Stomach (tissue), 9 donors: ENCODE results near the gene TTC7B. TPM values are rescaled to one million over a fixed set of nuclear protein-coding genes. Genes with fewer than 3 reads are reported as not detected.
A peak's percentile ranks its signal among the peaks of the same experiment; 100 is the strongest.

Source experiments
- DNase-seq, 2 donors: peaks; one replicate each; pipeline versions ENCODE4 v3.0.0 to v3.0.0-alpha.2; 2013 to 2019
- H3K27ac ChIP-seq, 5 donors: fragments of 200-600 bp in 4 of 5; sonication (generic) in 4 of 5; one replicate each; pipeline ENCODE4 v1.5.1; 2013 to 2019; ENCODE audit warnings: mild to moderate bottlenecking in 1 of 5, moderate library complexity in 1 of 5
- H3K27me3 ChIP-seq, 3 donors: fragments of 200-600 bp; sonication (generic); one replicate each; pipeline ENCODE4 v1.5.1; 2017 to 2019; ENCODE audit warnings: mixed run types in 1 of 3
- H3K36me3 ChIP-seq, 4 donors: fragments of 200-600 bp; sonication (generic); 1 replicate in 3 of 4; 2 replicates in 1 of 4; pipeline ENCODE4 v1.5.1; 2016 to 2019
- H3K4me1 ChIP-seq, 4 donors: fragments of 200-600 bp; sonication (generic); one replicate each; pipeline ENCODE4 v1.5.1; 2016 to 2019
- H3K4me3 ChIP-seq, 4 donors: fragments of 200-600 bp; sonication (generic) in 3 of 4; one replicate each; pipeline ENCODE4 v1.5.1; 2016 to 2019; ENCODE audit warnings: mild to moderate bottlenecking in 1 of 4
- H3K9me3 ChIP-seq, 4 donors: fragments of 200-600 bp; sonication (generic); one replicate each; pipeline ENCODE4 v1.5.1; 2016 to 2019
- CTCF ChIP-seq, 7 experiments: fragments of 450-650 bp in 4 of 7; fragments of 200-600 bp in 3 of 7; sonication (generic) in 3 of 7; IDR thresholded peaks; one replicate each; pipeline ENCODE4 v1.5.1; 2016 to 2019; ENCODE audit warnings: antibody characterized with exemption in 7 of 7, control low read depth in 2 of 7, mild to moderate bottlenecking in 1 of 7
- EP300 ChIP-seq: sonication (generic); formaldehyde crosslinking; IDR thresholded peaks from one replicate; pipeline ENCODE4 v1.6.1; 2017; ENCODE audit warnings: antibody characterized with exemption
- POLR2A ChIP-seq, 4 donors: fragments of 450-650 bp; IDR thresholded peaks; one replicate each; pipeline ENCODE4 v1.6.1; 2016; ENCODE audit warnings: antibody characterized with exemption in 4 of 4, control low read depth in 2 of 4, mild to moderate bottlenecking in 1 of 4, moderate library complexity in 1 of 4
- POLR2AphosphoS5 ChIP-seq, 3 donors: sonication (generic); formaldehyde crosslinking; IDR thresholded peaks; one replicate each; pipeline ENCODE4 v1.6.1; 2016; ENCODE audit warnings: antibody characterized with exemption in 3 of 3
- WGBS, 5 donors: extraction: QIAGEN DNeasy Blood & Tissue Kit in 3 of 5; methylation state at CpG; one replicate each; pipeline versions ENCODE4 v1.1.5 to v1.1.7; 2013 to 2018; 5-methylcytosine and 5-hydroxymethylcytosine counted together
- intact Hi-C: fragments of 100-400 bp; cut with DNase I; formaldehyde crosslinking; loops from one replicate; pipeline ENCODE4 v1.15.1; 2023; ENCODE audit warnings: low total_unique reads
- polyA plus RNA-seq, 3 donors: library from polyadenylated mRNA; stranded (reverse); fragments of 200-250 nt; gene quantifications; one replicate each; pipeline ENCODE4 v1.2.3, GENCODE V29; 2013
- total RNA-seq, 5 donors: library from RNA; depleted of rRNA; stranded (reverse); fragments of >200 nt; gene quantifications; one replicate each; pipeline versions ENCODE4 v1.1.0 to v1.2.3, GENCODE V29; 2014 to 2016
- donor health status: healthy with polysubstance abuse.
- donor health status: Bipolar disorder and iron deficiency.
- donor health status: healthy.

TTC7B gene
- total and polyA plus RNA-seq, 8 donors = 6.8 to 110 (median 17.7) TPM

- Histone ChIP-seq H3K36me3 (no peaks in the 10 kb centered on the region), H3K4me3 (no peak overlapping the region), H3K4me1 (peaks cover 17 to 85% (median 50%) of the 10 kb centered on the region in 4 donors), H3K27ac (peak overlapping the region; percentile 34 to 82 (median 60)), H3K27me3 (no peaks in the 10 kb centered on the region), H3K9me3 (no peaks in the 10 kb centered on the region)
- intact Hi-C loops = no loop called here
- DNase-seq = peak in 1 of 2 donors; percentile 53
- no peak for TF ChIP-seq POLR2A (IDR thresholded peaks at IDR 0.05)
- no peak for TF ChIP-seq POLR2AphosphoS5 (IDR thresholded peaks at IDR 0.05)
- TF ChIP-seq CTCF (IDR thresholded peaks at IDR 0.05) = no peak
- TF ChIP-seq EP300 = no peak
- 65 to 78% (median 70%) methylated on average over 9 of the region's 9 CpGs for WGBS, 5 donors
Measured at GRCh38 chr14:90553921-90554336, 262.3 kb downstream of the TTC7B start.

- Histone ChIP-seq H3K4me1 (peaks cover 17 to 85% (median 46%) of the 10 kb centered on the region in 4 donors), H3K27me3 (no peaks in the 10 kb centered on the region), H3K9me3 (no peaks in the 10 kb centered on the region), H3K27ac (peak overlapping the region in 4 of 5 donors; percentile 54 to 82 (median 60)), H3K4me3 (no peak overlapping the region), H3K36me3 (no peaks in the 10 kb centered on the region)
- intact Hi-C loops = no loop called here
- DNase-seq = no peak
- no peak for TF ChIP-seq EP300
- no peak for TF ChIP-seq CTCF (IDR thresholded peaks at IDR 0.05)
- TF ChIP-seq POLR2A (IDR thresholded peaks at IDR 0.05) = no peak
- TF ChIP-seq POLR2AphosphoS5 (IDR thresholded peaks at IDR 0.05) = no peak
- WGBS, 5 donors = 79 to 92% (median 88%) methylated on average over 14 of the region's 14 CpGs
Measured at GRCh38 chr14:90553298-90553920, 262.8 kb downstream of the TTC7B start.

- no peak for DNase-seq
- Histone ChIP-seq H3K27ac (peak overlapping the region in 4 of 5 donors; percentile 43 to 82 (median 66)), H3K36me3 (no peaks in the 10 kb centered on the region), H3K9me3 (no peaks in the 10 kb centered on the region), H3K27me3 (no peaks in the 10 kb centered on the region), H3K4me3 (no peak overlapping the region), H3K4me1 (peaks cover 17 to 87% (median 44%) of the 10 kb centered on the region in 4 donors)
- TF ChIP-seq EP300 (no peak), POLR2AphosphoS5 (IDR thresholded peaks at IDR 0.05) (no peak), POLR2A (IDR thresholded peaks at IDR 0.05) (no peak)
- WGBS, 5 donors = 85 to 94% (median 89%) methylated on average over 17 of the region's 17 CpGs
- intact Hi-C loops = no loop called here
Measured at GRCh38 chr14:90552465-90553297, 263.5 kb downstream of the TTC7B start.

- intact Hi-C loops = no loop called here
- Histone ChIP-seq H3K27ac (peak overlapping the region; percentile 39 to 82 (median 60)), H3K9me3 (no peaks in the 10 kb centered on the region), H3K4me3 (no peak overlapping the region), H3K36me3 (no peaks in the 10 kb centered on the region), H3K4me1 (peaks cover 17 to 87% (median 48%) of the 10 kb centered on the region in 4 donors), H3K27me3 (no peaks in the 10 kb centered on the region)
- WGBS, 5 donors = 61 to 79% (median 70%) methylated on average over 8 to 11 of the region's 11 CpGs
- TF ChIP-seq EP300 (peak; percentile 24), CTCF (IDR thresholded peaks at IDR 0.05) (no peak)
- peak; percentile 40 to 60 for DNase-seq
Measured at GRCh38 chr14:90551733-90552464, 264.3 kb downstream of the TTC7B start.
